HepG2 (cell line): ENCODE data around the gene WSCD2. TPM values are rescaled to one million over a fixed set of nuclear protein-coding genes. Genes with fewer than 3 reads are reported as not detected.

Experiments
- ATAC-seq: fragments of 200-7000 bp; cut with Tn5 transposase; 3 replicates; pipeline ENCODE4 v1.9.1; 2020; ENCODE audit warnings: mild to moderate bottlenecking, moderate library complexity
- BruUV-seq: library from RNA; stranded (reverse); fragments of 400-500 nt; replicated peaks from 2 replicates; lab custom pipeline; 2021; lab: Mats Ljungman, UMichigan
- CTCF ChIA-PET: fragments of 300-600 bp; formaldehyde crosslinking; extraction: SDS; loops from one replicate; lab custom pipeline; 2021; ENCODE audit warnings: low total read pairs, inconsistent platforms, low intra/inter-chr PET ratio; lab: Yijun Ruan, JAX
- POLR2A ChIA-PET: fragments of 350-600 bp; sonication (Branson Sonifier 250); formaldehyde crosslinking; loops from one replicate; lab custom pipeline; 2020; ENCODE audit warnings: antibody characterized with exemption, inconsistent platforms; lab: Yijun Ruan, JAX
- DNase-seq: peaks from one replicate; pipeline ENCODE4 v3.0.0-alpha.2; 2015; ENCODE audit warnings: low spot score
- FAIRE-seq: peaks from 3 replicates; lab custom pipeline; 2011; peaks lifted over from hg19 to GRCh38; lab: Jason Lieb, UNC
- H2AFZ ChIP-seq: one replicate; pipeline ENCODE4 v1.6.1; 2011; ENCODE audit warnings: low read length, inconsistent platforms
- H3K27ac ChIP-seq: fragments of 300-600 bp; 3 replicates; pipeline ENCODE4 v1.8.0; 2011; ENCODE audit warnings: mixed run types, mild to moderate bottlenecking, mixed read lengths, low read length, inconsistent platforms; ENCODE audit not compliant: insufficient read depth; ENCODE audit errors: extremely low read length
- H3K27me3 ChIP-seq, 2 experiments: fragments of 200-600 bp in 1 of 2; 2 replicates in 1 of 2; 3 replicates in 1 of 2; pipeline versions ENCODE4 v1.6.0 to v1.8.0; 2011; ENCODE audit warnings: low read length in 2 of 2, mild to moderate bottlenecking in 2 of 2, moderate library complexity in 2 of 2, inconsistent platforms in 1 of 2; ENCODE audit not compliant: insufficient read depth in 2 of 2, control insufficient read depth in 1 of 2
- H3K36me3 ChIP-seq, 2 experiments: fragments of 200-600 bp in 1 of 2; replicated peaks in 1 of 2; 2 replicates in 1 of 2; 3 replicates in 1 of 2; pipeline versions ENCODE4 v1.5.1 to v1.8.0; 2011; ENCODE audit warnings: low read length in 2 of 2, inconsistent platforms in 1 of 2; ENCODE audit not compliant: insufficient read depth in 2 of 2, control insufficient read depth in 1 of 2
- H3K4me1 ChIP-seq: 2 replicates; pipeline ENCODE4 v1.5.1; 2012; ENCODE audit warnings: low read length, inconsistent platforms; ENCODE audit not compliant: insufficient read depth
- H3K4me2 ChIP-seq: 2 replicates; pipeline ENCODE4 v1.6.0; 2011; ENCODE audit warnings: low read depth, low read length, inconsistent platforms
- H3K4me3 ChIP-seq, 3 experiments: fragments of 200-600 bp in 1 of 3; sonication (generic), shearing (Covaris generic) in 1 of 3; replicated peaks in 1 of 3; 2 replicates each; pipeline ENCODE4 v1.5.1; 2011 to 2016; ENCODE audit warnings: low read length in 3 of 3, inconsistent platforms in 2 of 3, low read depth in 2 of 3, mild to moderate bottlenecking in 2 of 3, control low read depth in 1 of 3, mixed read lengths in 1 of 3; ENCODE audit not compliant: insufficient read depth in 1 of 3
- H3K79me2 ChIP-seq: one replicate; pipeline ENCODE4 v1.6.1; 2011; ENCODE audit warnings: low read length, inconsistent platforms; ENCODE audit not compliant: insufficient read depth
- H3K9ac ChIP-seq: 2 replicates; pipeline ENCODE4 v1.6.0; 2011; ENCODE audit warnings: mild to moderate bottlenecking, low read depth, low read length, inconsistent platforms; ENCODE audit not compliant: insufficient read depth
- H3K9me3 ChIP-seq: 2 replicates; pipeline ENCODE4 v1.5.1; 2012; ENCODE audit warnings: mild to moderate bottlenecking, low read length
- H4K20me1 ChIP-seq: 2 replicates; pipeline ENCODE4 v1.6.0; 2011; ENCODE audit warnings: inconsistent platforms, mild to moderate bottlenecking, low read length, moderate library complexity; ENCODE audit not compliant: insufficient read depth
- ATRX ChIP-seq: sonication (generic); formaldehyde crosslinking; IDR thresholded peaks from 2 replicates; pipeline ENCODE4 v1.4.0; 2020; ENCODE audit warnings: missing genetic modification reagents, borderline replicate concordance
- HCFC1 ChIP-seq: fragments of 150-350 bp; IDR thresholded peaks from 2 replicates; pipeline ENCODE4 v1.6.1; 2014; ENCODE audit warnings: low read depth, low read length
- NAIF1 ChIP-seq: sonication (generic); formaldehyde crosslinking; IDR thresholded peaks from 2 replicates; pipeline ENCODE4 v1.5.0; 2020; ENCODE audit warnings: mild to moderate bottlenecking, missing genetic modification reagents, borderline replicate concordance
- RNF2 ChIP-seq: fragments of 450-650 bp; conservative IDR thresholded peaks from 2 replicates; pipeline ENCODE4 v1.6.1; 2016; ENCODE audit warnings: low read depth
- SNAPC2 ChIP-seq: sonication (generic); formaldehyde crosslinking; IDR thresholded peaks from 2 replicates; pipeline ENCODE4 v1.8.1; 2022; ENCODE audit warnings: mild to moderate bottlenecking, missing genetic modification reagents
- ZNF777 ChIP-seq: sonication (generic); formaldehyde crosslinking; IDR thresholded peaks from 2 replicates; pipeline ENCODE4 v1.4.0; 2020; ENCODE audit warnings: missing genetic modification reagents
- WGBS: methylation state at CpG from one replicate; pipeline ENCODE4 v1.1.6; 2017; ENCODE audit warnings: low lambda C conversion rate; 5-methylcytosine and 5-hydroxymethylcytosine counted together
- in situ Hi-C: cut with HindIII; loops from 2 replicates; pipeline ENCODE4 v1.10.0; 2017; ENCODE audit warnings: low pct_unique_long_range_greater_than_20kb; ENCODE audit not compliant: extremely low pct_ligation_motif_present
- intact Hi-C: fragments of 100-400 bp; cut with micrococcal nuclease; formaldehyde crosslinking; loops from one replicate; pipeline ENCODE4 v1.10.0; 2022; ENCODE audit not compliant: unreplicated experiment
- polyA plus RNA-seq, 8 experiments: library from polyadenylated mRNA; depleted of rRNA in 3 of 8; stranded (reverse) in 7 of 8; unstranded in 1 of 8; fragments of >200 nt; fragmentation: Illumina TruSeq in 4 of 8; extraction: Trizol in 4 of 8; gene quantifications; 2 replicates each; pipeline versions ENCODE4 v1.2.1 to v1.2.3, GENCODE V29; 2011 to 2016; ENCODE audit warnings: low read depth in 4 of 8, missing spikeins in 1 of 8, mixed read lengths in 1 of 8; ENCODE audit not compliant: insufficient read depth in 1 of 8
- total RNA-seq, 5 experiments: library from RNA; depleted of rRNA; stranded (reverse); fragments of >200 nt; fragmentation: Illumina TruSeq; extraction: Trizol; gene quantifications; 2 replicates each; pipeline ENCODE4 v1.2.3, GENCODE V29; 2016; ENCODE audit warnings: low read depth in 1 of 5
- TF ChIP-seq, protein P1 (sequence below): sonication (generic); formaldehyde crosslinking; IDR thresholded peaks from 2 replicates; pipeline ENCODE4 v1.4.0; 2020; ENCODE audit warnings: missing genetic modification reagents, low read depth, mild to moderate bottlenecking, borderline replicate concordance
- TF ChIP-seq, protein P2 (sequence below): IDR thresholded peaks from 2 replicates; pipeline ENCODE4 v1.6.1; 2016; ENCODE audit warnings: missing compliant biosample characterization, missing genetic modification reagents, borderline replicate concordance

WSCD2 gene
- total and polyA plus RNA-seq, 2 of the 13 experiments (the other 11 are each of a cell fraction or from before 2014, with no cell fraction given): not detected

DNA sequence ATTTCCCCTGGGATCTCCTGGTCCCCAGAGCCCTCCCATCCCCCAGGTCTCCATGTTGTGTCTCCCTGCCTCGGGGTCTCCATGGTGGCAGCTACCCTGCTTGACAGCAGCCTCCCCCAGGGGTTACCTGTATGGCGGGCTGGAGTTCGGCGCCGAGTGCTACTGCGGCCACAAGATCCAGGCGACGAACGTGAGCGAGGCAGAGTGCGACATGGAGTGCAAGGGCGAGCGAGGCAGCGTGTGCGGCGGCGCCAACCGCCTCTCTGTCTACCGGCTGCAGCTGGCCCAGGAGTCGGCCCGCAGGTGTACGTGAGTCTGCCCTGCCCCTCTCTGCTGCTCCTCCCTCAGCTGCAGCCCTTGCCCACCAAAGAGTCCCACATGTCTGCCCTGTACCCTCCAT lies 80.9 kb downstream of the WSCD2 start (continued):
- TF ChIP-seq, protein P1, sequence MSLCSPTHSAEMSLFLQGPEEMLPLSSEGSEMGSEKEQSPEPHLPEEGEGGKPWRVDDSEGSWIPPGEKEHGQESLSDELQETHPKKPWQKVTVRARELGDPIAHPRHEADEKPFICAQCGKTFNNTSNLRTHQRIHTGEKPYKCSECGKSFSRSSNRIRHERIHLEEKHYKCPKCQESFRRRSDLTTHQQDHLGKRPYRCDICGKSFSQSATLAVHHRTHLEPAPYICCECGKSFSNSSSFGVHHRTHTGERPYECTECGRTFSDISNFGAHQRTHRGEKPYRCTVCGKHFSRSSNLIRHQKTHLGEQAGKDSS (CRISPR knock-in tag): no peak
- no peak for TF ChIP-seq RNF2
- no peak for TF ChIP-seq ATRX (CRISPR knock-in tag)
- TF ChIP-seq SNAPC2 (CRISPR knock-in tag): no peak
- TF ChIP-seq, protein P2, sequence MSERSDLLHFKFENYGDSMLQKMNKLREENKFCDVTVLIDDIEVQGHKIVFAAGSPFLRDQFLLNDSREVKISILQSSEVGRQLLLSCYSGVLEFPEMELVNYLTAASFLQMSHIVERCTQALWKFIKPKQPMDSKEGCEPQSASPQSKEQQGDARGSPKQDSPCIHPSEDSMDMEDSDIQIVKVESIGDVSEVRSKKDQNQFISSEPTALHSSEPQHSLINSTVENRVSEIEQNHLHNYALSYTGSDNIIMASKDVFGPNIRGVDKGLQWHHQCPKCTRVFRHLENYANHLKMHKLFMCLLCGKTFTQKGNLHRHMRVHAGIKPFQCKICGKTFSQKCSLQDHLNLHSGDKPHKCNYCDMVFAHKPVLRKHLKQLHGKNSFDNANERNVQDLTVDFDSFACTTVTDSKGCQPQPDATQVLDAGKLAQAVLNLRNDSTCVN (CRISPR knock-in tag): no peak
- no peak for TF ChIP-seq ZNF777 (CRISPR knock-in tag)
- no peak for TF ChIP-seq NAIF1 (CRISPR knock-in tag)

DNA sequence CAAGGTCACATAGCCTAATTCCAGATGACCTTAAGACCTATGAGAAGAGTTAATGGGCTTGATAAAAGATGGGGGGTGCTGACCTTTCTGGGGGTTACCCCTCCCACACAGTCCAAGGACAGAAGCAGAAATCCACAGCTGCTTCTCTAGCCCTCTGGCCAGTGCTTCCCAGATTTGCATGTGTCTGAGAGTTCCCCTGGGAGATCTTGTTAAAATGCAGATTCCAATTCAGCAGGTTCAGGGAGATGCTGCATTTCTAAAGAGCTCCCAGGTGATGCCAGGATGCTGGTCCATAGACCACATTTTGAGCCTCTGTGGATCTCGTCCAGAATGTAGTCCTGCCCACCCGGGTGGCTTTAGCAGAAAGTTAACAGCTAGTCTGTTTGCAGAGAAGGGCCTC lies 82.1 kb downstream of the WSCD2 start:
- CTCF ChIA-PET: no interaction called here
- H3K27ac ChIP-seq: no peak overlapping the region

More for the DNA sequence above, 82.1 kb downstream of the WSCD2 start:
- Histone ChIP-seq H4K20me1 (no peaks in the 10 kb centered on the region), H3K79me2 (no peaks in the 10 kb centered on the region), H3K9me3 (no peaks in the 10 kb centered on the region), H3K36me3 (no peaks in the 10 kb centered on the region), H3K4me1 (no peaks in the 10 kb centered on the region), H3K4me3 (no peak overlapping the region), H3K4me2 (no peak overlapping the region), H2AFZ (no peak overlapping the region), H3K27me3 (peaks cover 0 to 2% of the 10 kb centered on the region in 2 experiments; a peak in 1 of 5 replicates), H3K9ac (no peak overlapping the region)
- no TSS peak for BruUV-seq
- TF ChIP-seq HCFC1: no peak
- POLR2A ChIA-PET: no interaction called here
- DNase-seq: no peak
- ATAC-seq: no peak
- in situ Hi-C loops (no loop called here), intact Hi-C loops (no loop called here)
- WGBS: 0% methylated on average over 1 of the region's 2 CpGs
- FAIRE-seq: no peak
